OCI-LY3 (cell line): ENCODE data around the gene CLHC1.

Source experiments
- EZH2phosphoT487 ChIP-seq: fragments of 200-600 bp; shearing (Covaris generic); IDR thresholded peaks from 2 replicates; pipeline ENCODE4 v1.6.1; 2018; ENCODE audit warnings: antibody characterized with exemption, mixed run types, low read depth
- TF ChIP-seq, protein P1 (sequence below): fragments of 200-600, 300-600 bp; sonication (generic); IDR thresholded peaks from 2 replicates; pipeline ENCODE4 v1.5.1; 2014; ENCODE audit warnings: antibody characterized with exemption, low read length, low read depth

DNA sequence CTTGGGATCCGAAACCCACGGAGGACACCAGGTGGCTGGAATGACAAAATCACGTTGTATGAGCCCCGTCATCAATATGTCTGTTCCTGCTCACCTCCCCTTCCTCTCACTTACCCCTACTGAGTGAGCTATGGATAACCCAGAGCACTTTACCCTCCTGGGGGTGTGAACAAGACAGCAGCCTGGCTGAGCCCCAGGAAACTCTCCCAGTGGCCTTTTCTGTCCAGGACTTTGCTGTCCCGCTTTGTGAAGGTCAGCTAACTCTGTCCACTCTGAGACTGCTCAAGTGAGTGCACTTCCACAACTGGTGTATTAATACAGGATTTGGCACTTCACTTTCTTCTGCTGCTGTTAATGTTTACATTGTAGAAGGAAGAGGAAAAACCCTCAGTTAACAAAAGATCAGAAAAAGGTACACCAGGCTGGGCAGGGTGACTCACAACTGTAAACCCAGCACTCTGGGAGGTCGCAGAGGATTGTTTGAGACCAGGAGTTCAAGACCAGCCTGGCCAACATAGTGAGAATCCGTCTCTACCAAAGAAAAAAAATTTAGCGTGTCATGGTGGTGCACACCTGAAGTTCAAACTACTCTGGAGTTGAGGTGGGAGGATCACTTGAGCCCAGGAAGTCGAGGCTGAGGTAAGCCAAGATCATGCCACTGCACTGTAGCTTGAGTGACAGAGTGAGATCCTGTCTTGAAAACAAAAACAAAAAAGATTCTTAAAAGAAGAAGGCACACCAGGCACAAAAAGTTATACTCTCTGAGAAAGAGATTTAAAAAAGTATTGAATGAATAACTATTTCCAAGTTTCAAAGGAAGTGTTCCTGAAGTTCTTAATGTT, 90.3 kb downstream of the CLHC1 start:
- TF ChIP-seq, protein P1, sequence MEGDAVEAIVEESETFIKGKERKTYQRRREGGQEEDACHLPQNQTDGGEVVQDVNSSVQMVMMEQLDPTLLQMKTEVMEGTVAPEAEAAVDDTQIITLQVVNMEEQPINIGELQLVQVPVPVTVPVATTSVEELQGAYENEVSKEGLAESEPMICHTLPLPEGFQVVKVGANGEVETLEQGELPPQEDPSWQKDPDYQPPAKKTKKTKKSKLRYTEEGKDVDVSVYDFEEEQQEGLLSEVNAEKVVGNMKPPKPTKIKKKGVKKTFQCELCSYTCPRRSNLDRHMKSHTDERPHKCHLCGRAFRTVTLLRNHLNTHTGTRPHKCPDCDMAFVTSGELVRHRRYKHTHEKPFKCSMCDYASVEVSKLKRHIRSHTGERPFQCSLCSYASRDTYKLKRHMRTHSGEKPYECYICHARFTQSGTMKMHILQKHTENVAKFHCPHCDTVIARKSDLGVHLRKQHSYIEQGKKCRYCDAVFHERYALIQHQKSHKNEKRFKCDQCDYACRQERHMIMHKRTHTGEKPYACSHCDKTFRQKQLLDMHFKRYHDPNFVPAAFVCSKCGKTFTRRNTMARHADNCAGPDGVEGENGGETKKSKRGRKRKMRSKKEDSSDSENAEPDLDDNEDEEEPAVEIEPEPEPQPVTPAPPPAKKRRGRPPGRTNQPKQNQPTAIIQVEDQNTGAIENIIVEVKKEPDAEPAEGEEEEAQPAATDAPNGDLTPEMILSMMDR, result no peak
- TF ChIP-seq EZH2phosphoT487, result no peak
